ENCODE data around the gene SIGLEC6. TPM values are rescaled to one million over a fixed set of nuclear protein-coding genes. Genes with fewer than 3 reads are reported as not detected.

Gene SIGLEC6
- total RNA-seq, 1 experiment from 2014 or later = 0.31 TPM

- H2AK5ac ChIP-seq (ENCODE audit: insufficient read length, low read length) = no peak overlapping the region
- H3T11ph ChIP-seq (ENCODE audit: low read length) = no peak overlapping the region
- H3K4me3 Mint-ChIP-seq = peak overlapping the region in 1 of 2 experiments; percentile 51; a peak in 2 of 5 replicates
- WGBS (ENCODE audit: extremely low coverage, insufficient read length, low lambda C conversion rate) = no CpG with 5 or more reads among the region's 1 CpG
- no peak overlapping the region for H3K27ac ChIP-seq (ENCODE audit: insufficient read length, low read depth, low read length)
- no peak overlapping the region for H2AFZ ChIP-seq (ENCODE audit: low read length)
- no peaks in the 10 kb centered on the region; the same call in 1 of the 2 replicates for H3K4me1 ChIP-seq (ENCODE audit: insufficient read depth, low read length)
- no peaks in the 10 kb centered on the region for H4K20me1 ChIP-seq (ENCODE audit: control insufficient read depth, insufficient read depth, insufficient read length)
- no peak overlapping the region for H2BK15ac ChIP-seq (ENCODE audit: low read depth, low read length)
- H2BK20ac ChIP-seq (ENCODE audit: low read depth, low read length, poor library complexity, severe bottlenecking) = no peak overlapping the region
- H3K9me3 ChIP-seq (ENCODE audit: control insufficient read depth, low read depth, low read length) = no peaks in the 10 kb centered on the region
- no peak overlapping the region for H3K18ac ChIP-seq (ENCODE audit: insufficient read length, low read depth, low read length)
- DNase-seq = no peak
- no peak for TF ChIP-seq CTCF (conservative IDR thresholded peaks at IDR 0.05)
- no peak overlapping the region for H4K91ac ChIP-seq (ENCODE audit: insufficient read length, low read depth, low read length)
- H3K79me2 ChIP-seq (ENCODE audit: insufficient read depth, low read length) = no peaks in the 10 kb centered on the region
- no peaks in the 10 kb centered on the region; a peak in 2 of 7 replicates for H3K36me3 Mint-ChIP-seq (ENCODE audit: insufficient read depth in 1 of 3, low read depth in 3 of 3)
- H3K14ac ChIP-seq (ENCODE audit: insufficient read depth, low read length) = no peak overlapping the region
- H3K27me3 Mint-ChIP-seq (ENCODE audit: low read depth) = peaks cover 54% of the 10 kb centered on the region
- H3K27ac Mint-ChIP-seq = no peak overlapping the region
- H2BK12ac ChIP-seq (ENCODE audit: insufficient read length, low read depth, low read length) = no peak overlapping the region
- no peak overlapping the region for H3K4ac ChIP-seq (ENCODE audit: low read depth, low read length)
- no peak overlapping the region for H4K5ac ChIP-seq (ENCODE audit: insufficient read length, low read depth, low read length)
- H3K4me2 ChIP-seq (ENCODE audit: insufficient read depth, insufficient read length, low read length) = peak overlapping the region; percentile 55
- H3K56ac ChIP-seq (ENCODE audit: insufficient read length, low read depth, low read length) = no peak overlapping the region
- H2BK120ac ChIP-seq (ENCODE audit: low read depth, low read length, poor library complexity, severe bottlenecking) = no peak overlapping the region
- H3K9me3 Mint-ChIP-seq = peaks cover 42 to 92% of the 10 kb centered on the region in 2 experiments
- no peak overlapping the region for H2BK5ac ChIP-seq (ENCODE audit: insufficient read length, low read length)
- H4K8ac ChIP-seq (replicated peaks; ENCODE audit: insufficient read length, low read depth, low read length) = no peak overlapping the region
- no peak overlapping the region for H3K23ac ChIP-seq (ENCODE audit: insufficient read length, low read depth, low read length)
- no peak overlapping the region for H3K9ac ChIP-seq (ENCODE audit: extremely low read depth, insufficient read length, low read length)
- no peaks in the 10 kb centered on the region for H3K27me3 ChIP-seq (ENCODE audit: insufficient read depth, low read length)
- H3K4me1 Mint-ChIP-seq = peaks cover 0 to 6% of the 10 kb centered on the region in 2 experiments; a peak in 2 of 4 replicates
- H3K79me1 ChIP-seq (ENCODE audit: insufficient read depth, low read depth, low read length, poor library complexity, severe bottlenecking) = no peaks in the 10 kb centered on the region
- no peaks in the 10 kb centered on the region for H3K23me2 ChIP-seq (ENCODE audit: insufficient read length, low read depth, low read length, poor library complexity, severe bottlenecking)
Measured at GRCh38 chr19:51552608-51552995, 21.1 kb upstream of the SIGLEC6 start.

Measured in H9 (cell line).